Measurements from ENCODE around the gene CA14. TPM values are rescaled to one million over a fixed set of nuclear protein-coding genes. Genes with fewer than 3 reads are reported as not detected.
"Not testable (repeated sequence)": the region's sequence is repeated elsewhere in the genome, so short reads cannot be mapped to it uniquely, and the experiment has no call there.

The CA14 gene
- total RNA-seq, 1 donor from 2014 or later, result not detected

- DNase-seq (ENCODE audit: low read depth in 2 of 2), result peak; percentile 99 to 100
Observed at GRCh38 chr1:150235852-150236613, 21.5 kb upstream of the CA14 start, which contains the start of gene ANP32E. TSS of gene ANP32E (minus strand) at chr1:150236112. CDS start at chr1:150235786, 326 bp downstream.

- DNase-seq (ENCODE audit: low read depth in 2 of 2), result no peak
Observed at GRCh38 chr1:150236614-150237100, 20.9 kb upstream of the CA14 start.

GRCh38 chr1:150237176-150237575 lies 20.4 kb upstream of the CA14 start:
- DNase-seq (ENCODE audit: low read depth in 2 of 2), result not testable (repeated sequence)

GRCh38 chr1:150237746-150238145 lies 19.8 kb upstream of the CA14 start:
- DNase-seq (ENCODE audit: low read depth in 2 of 2), result no peak

GRCh38 chr1:150243003-150243402 lies 14.6 kb upstream of the CA14 start:
- no peak for DNase-seq (ENCODE audit: low read depth in 2 of 2)

- DNase-seq (ENCODE audit: low read depth in 2 of 2), result no peak
Observed at GRCh38 chr1:150249936-150250335, 7.6 kb upstream of the CA14 start.

- DNase-seq (ENCODE audit: low read depth in 2 of 2), result no peak
Observed at GRCh38 chr1:150256198-150256553, 1.4 kb upstream of the CA14 start.

- DNase-seq (ENCODE audit: low read depth in 2 of 2), result no peak
Observed at GRCh38 chr1:150256554-150257341, 826 bp upstream of the CA14 start.

- no peak for DNase-seq (ENCODE audit: low read depth in 2 of 2)
Observed at GRCh38 chr1:150259217-150259616, 1.6 kb downstream of the CA14 start.

- peak in 1 of 2 donors; percentile 28 for DNase-seq (ENCODE audit: low read depth in 2 of 2)
Observed at GRCh38 chr1:150259758-150260669, 2.4 kb downstream of the CA14 start.

- DNase-seq (ENCODE audit: low read depth in 2 of 2), result no peak
Observed at GRCh38 chr1:150261367-150261766, 3.8 kb downstream of the CA14 start.

- no peak for DNase-seq (ENCODE audit: low read depth in 2 of 2)
Observed at GRCh38 chr1:150262388-150263320, 5.1 kb downstream of the CA14 start.

GRCh38 chr1:150263549-150263948 lies 6.0 kb downstream of the CA14 start:
- no peak for DNase-seq (ENCODE audit: low read depth in 2 of 2)

GRCh38 chr1:150267896-150268295 lies 10.3 kb downstream of the CA14 start:
- DNase-seq (ENCODE audit: low read depth in 2 of 2), result no peak

GRCh38 chr1:150268340-150268704 lies 10.7 kb downstream of the CA14 start:
- peak; percentile 48 to 64 for DNase-seq (ENCODE audit: low read depth in 2 of 2)

- peak; percentile 95 to 98 for DNase-seq (ENCODE audit: low read depth in 2 of 2)
Observed at GRCh38 chr1:150268705-150269403, 11.3 kb downstream of the CA14 start, which contains the start of gene APH1A. TSS of gene APH1A (minus strand) at chr1:150269016. CDS start at chr1:150268810, 206 bp downstream.

GRCh38 chr1:150269451-150269850 lies 11.9 kb downstream of the CA14 start:
- DNase-seq (ENCODE audit: low read depth in 2 of 2), result no peak

- no peak for DNase-seq (ENCODE audit: low read depth in 2 of 2)
Observed at GRCh38 chr1:150271291-150271959, 13.9 kb downstream of the CA14 start.

- DNase-seq (ENCODE audit: low read depth in 2 of 2), result peak in 1 of 2 donors; percentile 14
Observed at GRCh38 chr1:150273311-150273710, 15.7 kb downstream of the CA14 start.
